SK-N-MC (cell line): Measurements from ENCODE around the gene MLLT3.

Source experiments
- EZH2 ChIP-seq: fragments of 200-600 bp; sonication (generic); IDR thresholded peaks from one replicate; pipeline ENCODE4 v1.6.1; 2017; ENCODE audit warnings: antibody characterized with exemption
- POLR2AphosphoS5 ChIP-seq: IDR thresholded peaks from 2 replicates; pipeline ENCODE4 v1.6.1; 2012; ENCODE audit warnings: mild to moderate bottlenecking, low read depth, low read length, borderline replicate concordance

GRCh38 chr9:20447291-20447690 is 175.0 kb downstream of the MLLT3 start:
- no peak for TF ChIP-seq EZH2
- TF ChIP-seq POLR2AphosphoS5 = no peak
